MM.1S (cell line): Measurements from ENCODE around the gene MDGA2.

Source experiments
- DNase-seq: peaks from one replicate; pipeline ENCODE4 v3.0.0-alpha.2; 2015
- H2AFZ ChIP-seq: fragments of 300-600 bp; sonication (generic); 2 replicates; pipeline ENCODE4 v1.6.0; 2016; ENCODE audit warnings: antibody characterized with exemption, low read length
- H3F3A ChIP-seq: fragments of 300-600 bp; sonication (generic); 2 replicates; pipeline ENCODE4 v1.6.1; 2016; ENCODE audit warnings: mild to moderate bottlenecking, antibody characterized with exemption, low read length, moderate library complexity, mixed read lengths; ENCODE audit not compliant: insufficient read depth
- H3K27ac ChIP-seq: fragments of 300-600 bp; sonication (generic); 2 replicates; pipeline ENCODE4 v1.5.1; 2016; ENCODE audit warnings: mild to moderate bottlenecking, low read length
- H3K27me3 ChIP-seq: fragments of 300-600 bp; sonication (generic); replicated peaks from 2 replicates; pipeline ENCODE4 v1.6.0; 2016; ENCODE audit warnings: low read length; ENCODE audit not compliant: insufficient read depth
- H3K36me3 ChIP-seq: fragments of 300-600 bp; sonication (generic); replicated peaks from 2 replicates; pipeline ENCODE4 v1.6.1; 2016; ENCODE audit warnings: mild to moderate bottlenecking, low read length, mixed read lengths; ENCODE audit not compliant: insufficient read depth
- H3K4me1 ChIP-seq: fragments of 300-600 bp; sonication (generic); 2 replicates; pipeline ENCODE4 v1.6.1; 2016; ENCODE audit warnings: low read length, mixed read lengths
- H3K4me2 ChIP-seq: fragments of 300-600 bp; sonication (generic); 2 replicates; pipeline ENCODE4 v1.6.0; 2016; ENCODE audit warnings: low read depth, low read length
- H3K4me3 ChIP-seq: fragments of 300-600 bp; sonication (generic); 2 replicates; pipeline ENCODE4 v1.5.1; 2016; ENCODE audit warnings: low read length, mixed read lengths
- H3K79me2 ChIP-seq: fragments of 300-600 bp; sonication (generic); 2 replicates; pipeline ENCODE4 v1.6.1; 2016; ENCODE audit warnings: mixed run types, low read length, mixed read lengths
- H3K9ac ChIP-seq: fragments of 300-600 bp; sonication (generic); 2 replicates; pipeline ENCODE4 v1.6.1; 2016; ENCODE audit warnings: low read length, mixed read lengths
- H3K9me2 ChIP-seq: fragments of 300-600 bp; sonication (generic); replicated peaks from 2 replicates; pipeline ENCODE4 v1.6.1; 2016; ENCODE audit warnings: mild to moderate bottlenecking, low read length, mixed read lengths; ENCODE audit not compliant: insufficient read depth
- H3K9me3 ChIP-seq: fragments of 300-600 bp; sonication (generic); replicated peaks from 2 replicates; pipeline ENCODE4 v1.6.1; 2016; ENCODE audit warnings: mild to moderate bottlenecking, low read length, mixed read lengths; ENCODE audit not compliant: insufficient read depth
- H4K20me1 ChIP-seq: fragments of 300-600 bp; sonication (generic); 2 replicates; pipeline ENCODE4 v1.6.1; 2016; ENCODE audit warnings: mild to moderate bottlenecking, low read length, moderate library complexity, mixed read lengths; ENCODE audit not compliant: insufficient read depth
- CTCF ChIP-seq: fragments of 300-600 bp; sonication (generic); IDR thresholded peaks from 2 replicates; pipeline ENCODE4 v1.5.1; 2016; ENCODE audit warnings: antibody characterized with exemption, low read length, mixed read lengths
- EZH2 ChIP-seq: fragments of 300-600 bp; sonication (generic); optimal IDR thresholded peaks from 2 replicates; pipeline ENCODE3; 2017; ENCODE audit warnings: low read depth, mild to moderate bottlenecking, antibody characterized with exemption, low read length, mixed read lengths
- EZH2phosphoT487 ChIP-seq: fragments of 300-600 bp; sonication (generic); IDR thresholded peaks from 2 replicates; pipeline ENCODE4 v1.6.1; 2018; ENCODE audit warnings: antibody characterized with exemption, low read length

The MDGA2 gene

DNA sequence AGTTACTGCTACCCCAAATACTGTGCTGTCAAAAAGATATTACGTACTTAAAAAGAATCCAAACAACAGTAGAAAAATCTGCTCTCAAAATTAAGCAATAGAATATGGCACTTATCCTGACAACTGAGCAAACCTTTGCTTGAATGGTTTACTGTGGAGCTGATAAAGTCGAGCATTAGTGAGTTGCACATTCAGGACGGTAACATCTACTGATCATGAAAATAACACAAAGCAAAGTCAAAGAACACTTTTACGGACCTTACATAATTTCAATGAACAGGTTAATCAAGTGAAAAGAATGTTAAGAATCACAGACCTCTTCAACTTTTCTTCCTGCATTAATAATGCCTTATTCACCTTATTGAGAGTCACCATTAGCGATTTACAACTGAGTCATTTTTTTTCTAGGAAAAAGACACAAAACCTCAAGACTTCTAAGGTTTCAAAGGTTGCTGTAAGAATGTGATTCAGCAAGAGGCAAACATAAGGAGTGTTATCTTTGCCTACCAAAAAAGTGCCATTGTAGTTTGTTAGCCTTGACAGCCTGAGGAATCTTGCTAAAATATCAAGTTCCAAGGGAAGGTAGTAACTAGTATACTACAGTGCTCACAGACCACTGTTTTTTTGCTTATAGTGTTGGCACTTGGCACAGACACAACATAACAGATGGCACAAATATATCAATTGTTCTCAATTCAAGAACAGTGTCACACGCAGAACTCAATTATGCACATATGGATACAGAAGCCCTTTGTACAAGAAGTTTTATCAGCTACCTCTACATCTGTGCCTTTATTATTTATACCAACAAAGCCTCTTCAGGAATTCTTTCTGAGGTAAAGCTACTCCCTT is 689.6 kb downstream of the MDGA2 start:
- no peaks in the 10 kb centered on the region for H3K79me2 ChIP-seq
- H3K4me3 ChIP-seq = no peak overlapping the region
- no peak overlapping the region for H3K4me2 ChIP-seq
- H2AFZ ChIP-seq = no peak overlapping the region
- no peaks in the 10 kb centered on the region for H3F3A ChIP-seq
- H3K4me1 ChIP-seq = no peaks in the 10 kb centered on the region
- no peaks in the 10 kb centered on the region for H3K9me3 ChIP-seq
- H3K9me2 ChIP-seq = no peaks in the 10 kb centered on the region
- no peaks in the 10 kb centered on the region for H3K36me3 ChIP-seq
- no peaks in the 10 kb centered on the region for H3K27me3 ChIP-seq
- DNase-seq = no peak
- TF ChIP-seq CTCF = no peak
- no peak for TF ChIP-seq EZH2phosphoT487
- no peak for TF ChIP-seq EZH2
- H3K27ac ChIP-seq = no peak overlapping the region
- no peak overlapping the region for H3K9ac ChIP-seq
- no peaks in the 10 kb centered on the region for H4K20me1 ChIP-seq

DNA sequence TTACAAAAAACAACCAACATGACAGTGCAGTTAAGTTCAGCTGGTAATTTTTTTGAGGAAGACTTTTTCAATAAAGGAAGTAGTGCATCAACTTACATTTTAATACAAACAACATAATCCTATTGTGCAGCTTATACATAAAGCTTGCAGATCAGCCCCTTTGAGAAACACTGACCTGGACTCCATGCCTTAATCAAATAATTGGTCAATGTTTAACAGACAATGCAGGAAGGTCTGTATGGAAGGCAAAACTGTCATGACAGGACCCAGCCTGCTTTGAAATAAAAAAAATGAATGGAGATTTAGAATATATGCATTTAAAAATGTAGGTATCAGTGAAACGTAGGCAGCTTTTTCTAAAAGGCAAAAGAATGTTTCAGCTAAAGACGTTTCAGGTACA is 702.1 kb downstream of the MDGA2 start:
- no peak overlapping the region for H3K4me3 ChIP-seq
- H3K9me2 ChIP-seq = no peaks in the 10 kb centered on the region
- H3K4me2 ChIP-seq = no peak overlapping the region
- no peak overlapping the region for H3K27ac ChIP-seq
- H3K27me3 ChIP-seq = no peaks in the 10 kb centered on the region
- H2AFZ ChIP-seq = no peak overlapping the region
- no peaks in the 10 kb centered on the region for H3K4me1 ChIP-seq
- no peaks in the 10 kb centered on the region for H3K36me3 ChIP-seq
- no peaks in the 10 kb centered on the region for H3K9me3 ChIP-seq
- H3F3A ChIP-seq = no peaks in the 10 kb centered on the region
- DNase-seq = no peak
- TF ChIP-seq CTCF (no peak), EZH2phosphoT487 (no peak), EZH2 (no peak)
- no peaks in the 10 kb centered on the region for H3K79me2 ChIP-seq
- no peaks in the 10 kb centered on the region for H4K20me1 ChIP-seq
- no peak overlapping the region for H3K9ac ChIP-seq

DNA sequence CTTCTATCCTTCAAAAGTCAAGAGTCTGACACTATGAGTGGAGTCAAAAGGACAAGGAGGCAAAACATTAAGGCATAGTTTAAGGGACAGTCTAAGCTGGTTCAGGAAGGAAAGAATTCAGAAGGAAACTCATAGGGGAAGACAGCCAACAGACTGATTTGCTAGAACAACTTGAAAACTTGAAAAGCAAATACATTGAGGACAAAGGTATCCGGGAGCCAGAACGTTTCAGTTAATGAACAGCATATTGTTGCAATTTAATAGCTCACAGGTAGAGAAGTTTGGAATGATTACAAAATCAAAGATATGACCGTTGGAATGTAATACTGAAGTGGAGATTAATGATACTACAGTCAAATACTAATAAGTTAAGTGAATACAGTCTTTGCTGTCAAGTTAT is 711.0 kb downstream of the MDGA2 start:
- no peak overlapping the region for H3K27ac ChIP-seq
- H3K79me2 ChIP-seq = no peaks in the 10 kb centered on the region
- no peaks in the 10 kb centered on the region for H4K20me1 ChIP-seq
- H3K36me3 ChIP-seq = no peaks in the 10 kb centered on the region
- no peak overlapping the region for H3K4me2 ChIP-seq
- no peaks in the 10 kb centered on the region for H3F3A ChIP-seq
- H3K9me2 ChIP-seq = no peaks in the 10 kb centered on the region
- no peaks in the 10 kb centered on the region for H3K4me1 ChIP-seq
- TF ChIP-seq EZH2 (no peak), CTCF (no peak), EZH2phosphoT487 (no peak)
- H2AFZ ChIP-seq = no peak overlapping the region
- H3K9ac ChIP-seq = no peak overlapping the region
- no peaks in the 10 kb centered on the region for H3K27me3 ChIP-seq
- no peaks in the 10 kb centered on the region for H3K9me3 ChIP-seq
- no peak for DNase-seq
- no peak overlapping the region for H3K4me3 ChIP-seq
